ENCODE results near the gene GFY.

GRCh38 chr19:49443366-49444099 is 18.3 kb downstream of the GFY start:
- TF ChIP-seq CTCF (IDR thresholded peaks at IDR 0.05; ENCODE audit: insufficient read depth, low read depth, low read length) (peak; percentile 55), EZH2 (IDR thresholded peaks at IDR 0.05; ENCODE audit: insufficient read depth, low read length) (no peak)

All from astrocyte (in vitro differentiated cells and primary cell).